GM19043 (cell line): Measurements from ENCODE around the gene PAXX.
"Not testable (repeated sequence)": the region's sequence is repeated elsewhere in the genome, so short reads cannot be mapped to it uniquely, and the experiment has no call there.

Experiments used
- ATAC-seq: cut with Tn5 transposase; IDR thresholded peaks from one replicate; pipeline ENCODE4 v1.9.1; 2021; ENCODE audit warnings: low read depth; ENCODE audit not compliant: unreplicated experiment

Gene PAXX

GRCh38 chr9:137029058-137029936, 37.1 kb downstream of the PAXX start:
- ATAC-seq = no peak

DNA sequence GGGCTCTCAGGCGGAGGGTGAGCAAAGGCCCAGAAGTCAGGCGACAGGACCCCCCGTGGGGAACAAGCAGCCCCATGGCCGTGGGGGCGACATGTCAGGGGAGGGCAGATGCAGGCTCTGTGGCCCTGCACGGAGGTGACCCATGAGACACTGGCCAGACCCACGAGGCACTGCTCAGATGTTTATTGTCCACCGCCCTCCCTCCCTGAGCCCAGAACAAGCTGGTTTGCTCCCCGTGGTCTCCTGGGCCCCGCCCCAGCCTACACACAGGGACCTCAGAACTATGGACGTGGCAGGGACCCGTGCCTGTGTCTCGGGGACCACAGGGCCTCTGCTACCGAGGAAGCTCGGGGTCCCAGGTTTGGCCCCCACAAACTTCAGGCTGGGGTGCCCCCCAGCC, 37.8 kb downstream of the PAXX start:
- no peak for ATAC-seq

DNA sequence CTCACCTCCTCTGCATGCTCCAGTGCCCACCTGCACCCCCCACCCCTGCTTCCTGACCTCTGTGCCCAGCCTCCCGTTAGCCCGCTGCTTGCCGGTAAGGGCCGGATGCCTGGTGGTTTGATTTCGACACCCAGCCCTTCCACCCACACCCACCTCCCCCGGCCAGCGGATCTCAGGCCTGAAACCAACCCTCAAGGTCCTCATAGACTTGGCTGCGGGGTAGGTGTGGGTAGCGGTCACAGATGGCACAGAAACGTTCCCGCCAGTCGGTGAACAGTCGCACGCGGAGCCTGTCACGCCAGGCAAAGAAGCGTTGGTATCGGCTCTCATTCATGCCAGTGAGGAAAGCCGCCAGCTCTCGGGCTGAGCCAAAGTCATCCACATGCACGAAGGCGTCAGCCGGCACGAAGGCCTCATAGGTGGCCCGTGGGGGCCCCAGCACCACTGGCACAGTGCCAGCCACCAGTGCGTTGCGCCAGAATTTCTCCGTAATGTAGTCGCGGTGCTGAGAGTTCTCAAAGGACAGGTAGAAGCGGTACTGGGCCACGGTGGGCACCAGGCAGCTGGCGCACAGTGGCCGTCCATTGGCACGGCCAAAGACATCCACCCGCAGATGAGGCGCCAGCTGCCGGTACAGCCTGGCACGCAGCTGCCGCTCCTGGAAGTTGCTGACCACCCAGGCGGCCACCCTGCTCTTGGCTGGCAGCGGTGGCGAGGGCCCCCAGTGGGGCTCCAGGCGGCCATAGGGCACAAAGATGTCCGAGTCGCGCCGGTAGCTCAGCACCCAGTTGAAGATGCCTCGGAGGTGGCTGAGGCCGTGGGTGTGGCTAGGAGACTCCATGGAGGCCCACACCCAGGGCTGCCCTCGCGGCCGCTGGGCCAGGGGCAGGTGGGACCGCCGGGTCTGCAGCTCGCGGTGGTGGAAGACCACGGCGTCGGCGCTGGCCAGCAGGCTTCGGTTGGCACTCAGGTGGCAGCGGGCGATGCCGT, 38.6 kb downstream of the PAXX start:
- no peak for ATAC-seq

GRCh38 chr9:137031904-137032640, 39.9 kb downstream of the PAXX start, which contains the start of gene FUT7:
Gene FUT7, minus strand, starts transcription at chr9:137032088. Its CDS starts 97 bp downstream, at chr9:137031991.
- no peak for ATAC-seq

DNA sequence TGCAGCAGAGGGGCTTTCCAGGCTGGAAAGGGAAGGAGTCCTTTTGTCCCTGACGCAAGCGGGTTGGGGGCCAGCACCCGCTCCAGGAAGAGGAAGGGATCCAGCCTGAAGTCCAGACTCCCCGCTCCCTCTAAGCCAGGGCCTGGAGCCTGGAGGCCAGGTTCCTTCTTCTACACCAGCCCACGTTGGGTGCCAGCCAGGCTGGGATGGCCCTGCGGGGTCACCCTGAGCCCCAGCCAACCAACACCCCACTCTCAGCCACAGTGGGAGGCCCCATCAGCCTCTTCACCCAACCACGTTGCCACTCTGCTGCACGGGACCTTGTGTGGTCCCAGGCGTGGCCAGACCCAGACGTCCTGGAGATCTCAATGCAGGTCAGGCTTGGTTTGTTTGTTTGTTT, 40.6 kb downstream of the PAXX start:
- no peak for ATAC-seq

DNA sequence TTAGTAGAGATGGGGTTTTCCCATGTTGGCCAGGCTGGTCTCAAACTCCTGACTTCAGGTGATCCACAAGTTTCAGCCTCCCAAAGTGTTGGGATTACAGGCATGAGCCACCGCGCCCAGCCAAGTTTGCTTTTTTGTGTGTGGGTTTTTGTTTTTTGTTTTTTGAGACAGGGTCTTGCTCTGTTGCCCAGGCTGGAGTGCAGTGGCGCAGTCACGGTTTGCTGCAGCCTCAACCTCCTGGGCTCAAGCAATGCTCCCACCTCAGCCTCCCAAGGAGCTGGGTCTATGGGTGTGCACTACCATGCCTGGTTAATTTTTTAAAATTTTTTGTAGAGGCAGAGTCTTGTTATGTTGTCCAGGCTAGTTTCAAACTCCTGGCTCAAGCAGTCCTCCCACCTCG, 41.3 kb downstream of the PAXX start:
- ATAC-seq = not testable (repeated sequence)

DNA sequence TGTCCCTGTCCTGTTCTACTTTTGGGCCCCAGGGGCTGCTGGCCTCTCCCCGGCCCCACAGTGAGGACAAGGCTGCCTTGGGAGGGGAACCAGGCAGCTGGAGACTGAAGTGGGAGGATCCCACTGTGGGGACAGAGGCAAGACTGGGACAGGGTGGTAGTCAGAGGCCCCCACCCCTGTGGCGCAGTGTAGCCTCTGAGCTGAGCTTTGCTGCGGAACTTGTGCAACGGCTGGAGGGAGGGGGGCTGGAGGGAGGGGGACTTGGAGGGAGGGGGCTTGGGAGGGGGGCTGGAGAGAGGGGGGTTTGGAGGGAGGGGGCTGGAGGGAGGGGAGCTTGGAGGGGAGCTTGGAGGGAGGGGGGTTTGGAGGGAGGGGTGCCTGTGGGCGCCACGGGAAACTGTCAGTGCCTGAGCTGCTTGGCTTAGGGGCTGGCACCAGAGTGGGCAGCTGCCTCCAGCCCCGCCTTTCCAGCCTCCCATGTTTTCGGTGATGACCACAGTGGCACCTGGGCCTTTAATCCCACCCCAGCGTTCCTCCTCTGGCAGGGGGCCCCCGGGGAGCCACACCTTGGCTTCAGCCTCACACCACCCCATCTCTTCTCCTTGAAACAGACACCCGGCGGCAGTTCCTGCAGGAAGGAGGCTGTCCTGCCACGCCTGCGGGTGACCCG, 42.0 kb downstream of the PAXX start:
- ATAC-seq = no peak

GRCh38 chr9:137034709-137035506, 42.7 kb downstream of the PAXX start:
- peak; percentile 52 for ATAC-seq

DNA sequence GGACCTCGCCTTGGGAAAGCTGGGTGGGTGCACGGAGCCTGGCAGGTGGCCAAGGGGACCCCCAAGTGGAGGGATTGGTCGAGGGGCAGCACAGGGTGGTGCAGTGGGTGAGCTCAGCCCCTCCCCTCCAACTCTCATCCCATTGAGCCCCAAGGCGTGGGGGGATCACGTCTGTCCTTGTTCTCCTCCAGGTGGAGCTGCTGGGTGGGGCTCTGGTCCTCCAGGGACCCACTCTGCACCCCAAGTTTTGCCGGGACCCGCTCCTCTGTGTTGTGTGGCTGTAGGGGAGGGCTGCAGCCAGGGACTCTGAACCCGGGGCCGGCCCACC, 43.2 kb downstream of the PAXX start:
- no peak for ATAC-seq

GRCh38 chr9:137035937-137036336, 43.7 kb downstream of the PAXX start:
- no peak for ATAC-seq

DNA sequence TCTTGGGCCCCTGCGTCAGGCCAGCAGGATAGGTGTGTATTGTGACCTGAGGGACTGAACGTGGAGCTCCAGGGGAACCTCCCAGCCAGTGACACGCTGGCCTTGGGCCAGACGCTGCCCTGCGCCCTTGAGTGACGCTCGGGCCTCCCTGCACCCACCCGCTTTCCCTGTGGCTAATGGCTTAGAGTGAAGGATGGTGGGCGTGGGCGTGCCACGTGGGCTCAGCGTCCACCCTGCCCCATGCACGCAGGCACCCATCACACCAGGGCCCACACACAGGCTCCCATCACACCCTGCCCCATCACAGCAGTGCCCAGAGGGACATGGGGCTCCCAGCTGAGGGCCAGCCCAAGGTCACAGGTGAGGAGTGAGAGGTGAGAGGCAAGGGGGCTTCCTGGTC, 44.8 kb downstream of the PAXX start:
- ATAC-seq = no peak

GRCh38 chr9:137037483-137037882, 45.3 kb downstream of the PAXX start:
- ATAC-seq = no peak

DNA sequence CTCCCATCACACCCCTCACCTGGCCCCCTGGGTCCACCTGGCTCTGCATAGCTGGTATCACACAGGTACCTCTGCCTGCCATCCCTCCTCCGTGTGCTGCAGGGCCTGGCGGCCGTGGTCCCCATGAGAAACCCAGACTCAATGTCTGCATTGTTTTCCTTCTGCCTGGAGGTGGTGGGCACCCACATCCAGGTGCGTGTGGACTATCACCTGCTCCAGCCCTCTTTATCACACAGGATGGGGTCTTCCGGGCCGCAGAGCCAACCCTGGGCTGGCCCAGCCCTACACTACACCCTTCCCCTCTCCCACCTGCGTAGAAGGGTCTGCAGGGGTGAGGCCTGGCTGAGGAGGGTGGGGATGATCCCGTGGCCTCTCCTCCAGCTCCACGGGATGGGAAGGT, 46.7 kb downstream of the PAXX start:
- no peak for ATAC-seq

- no peak for ATAC-seq
These were observed 47.6 kb downstream of the PAXX start for GRCh38 chr9:137039611-137040366.

- no peak for ATAC-seq
These were observed 48.3 kb downstream of the PAXX start for GRCh38 chr9:137040568-137040967.

DNA sequence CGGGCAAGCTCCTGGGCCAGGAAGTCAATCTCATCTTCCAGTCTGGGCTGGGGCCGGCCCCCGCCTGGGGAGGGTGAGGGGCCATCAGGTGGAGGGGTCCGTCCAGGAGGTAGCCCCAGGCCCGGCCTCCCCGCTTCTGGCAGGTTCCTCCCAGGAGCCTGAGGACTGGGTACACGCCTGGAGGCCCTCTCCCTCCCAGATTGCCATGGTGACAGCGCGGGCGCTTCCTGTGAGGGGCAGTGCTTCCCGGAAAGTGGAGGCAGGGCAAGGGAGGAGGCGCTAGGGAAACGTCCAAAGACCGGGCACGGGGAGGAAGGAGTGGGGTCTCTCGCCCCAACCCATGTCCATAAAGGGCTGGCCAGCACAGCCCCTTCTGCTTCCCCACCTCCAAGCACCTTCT, 48.9 kb downstream of the PAXX start:
- ATAC-seq = no peak

GRCh38 chr9:137042751-137043727, 50.8 kb downstream of the PAXX start:
- ATAC-seq = no peak
